Prostate gland (tissue), 2 donors: ENCODE results near the gene ANKEF1.

Source experiments
- CTCF ChIP-seq, 4 experiments: fragments of 200-600 bp in 2 of 4; fragments of 450-650 bp in 2 of 4; sonication (generic) in 2 of 4; IDR thresholded peaks; 1 replicate in 3 of 4; 2 replicates in 1 of 4; pipeline ENCODE4 v1.5.1; 2016 to 2019; ENCODE audit warnings: antibody characterized with exemption in 4 of 4, mild to moderate bottlenecking in 2 of 4, moderate library complexity in 2 of 4
- POLR2AphosphoS5 ChIP-seq: sonication (generic); formaldehyde crosslinking; IDR thresholded peaks from one replicate; pipeline ENCODE4 v1.6.1; 2017; ENCODE audit warnings: antibody characterized with exemption

- TF ChIP-seq POLR2AphosphoS5 (no peak), CTCF (IDR thresholded peaks at IDR 0.05) (no peak)
Observed at GRCh38 chr20:10064611-10065010, 29.8 kb downstream of the ANKEF1 start.
